CD4-positive, alpha-beta T cell (primary cell): ENCODE measurements around the gene SCAMP5. TPM values are rescaled to one million over a fixed set of nuclear protein-coding genes. Genes with fewer than 3 reads are reported as not detected.

ENCODE experiments used
- ATAC-seq: fragments of 200-7000 bp; cut with Tn5 transposase; one replicate; pipeline ENCODE4 v1.10.0; 2022; ENCODE audit warnings: mild to moderate bottlenecking; ENCODE audit not compliant: poor library complexity
- CTCF ChIA-PET: fragments of 350-600 bp; sonication (Branson Sonifier 250); formaldehyde crosslinking; loops from one replicate; lab custom pipeline; 2021; ENCODE audit warnings: antibody characterized with exemption, inconsistent platforms; lab: Charles Lee
- POLR2A ChIA-PET: fragments of 350-600 bp; sonication (Branson Sonifier 250); formaldehyde crosslinking; loops from one replicate; lab custom pipeline; 2021; ENCODE audit warnings: antibody characterized with exemption, inconsistent platforms; lab: Charles Lee
- DNase-seq, 14 experiments: peaks; one replicate each; pipeline ENCODE4 v3.0.0-alpha.2; 2013 to 2020; ENCODE audit warnings: mixed read lengths in 2 of 14
- H3K27ac ChIP-seq, 2 donors: one replicate each; pipeline versions ENCODE4 v1.5.1 to v1.7.0; 2013; ENCODE audit warnings: low read length in 2 of 2, low read depth in 1 of 2, mild to moderate bottlenecking in 1 of 2
- H3K27me3 ChIP-seq, 2 experiments: 1 replicate in 1 of 2; 2 replicates in 1 of 2; pipeline versions ENCODE4 v1.6.1 to v1.7.0; 2013; ENCODE audit warnings: low read length in 2 of 2, control low read depth in 1 of 2, mild to moderate bottlenecking in 1 of 2, moderate library complexity in 1 of 2; ENCODE audit not compliant: insufficient read depth in 2 of 2, control insufficient read depth in 1 of 2
- H3K36me3 ChIP-seq: one replicate; pipeline ENCODE4 v1.6.1; 2013; ENCODE audit warnings: low read length, control low read depth; ENCODE audit not compliant: insufficient read depth
- H3K4me1 ChIP-seq: one replicate; pipeline ENCODE4 v1.6.1; 2013; ENCODE audit warnings: low read length, control low read depth; ENCODE audit not compliant: insufficient read depth
- H3K4me3 ChIP-seq: one replicate; pipeline ENCODE4 v1.5.1; 2013; ENCODE audit warnings: mild to moderate bottlenecking, low read length, moderate library complexity
- H3K9me3 ChIP-seq, 2 experiments: 1 replicate in 1 of 2; 2 replicates in 1 of 2; pipeline versions ENCODE4 v1.6.1 to v1.7.0; 2013; ENCODE audit warnings: low read length in 2 of 2, mild to moderate bottlenecking in 2 of 2, control low read depth in 1 of 2, moderate library complexity in 1 of 2; ENCODE audit not compliant: control insufficient read depth in 1 of 2, insufficient read depth in 1 of 2
- H3K27ac Mint-ChIP-seq: one replicate; pipeline ENCODE4 v1.8.0; 2020; ENCODE audit warnings: mixed read lengths
- H3K27me3 Mint-ChIP-seq: one replicate; pipeline ENCODE4 v1.8.0; 2021; ENCODE audit warnings: mixed read lengths
- H3K36me3 Mint-ChIP-seq: one replicate; pipeline ENCODE4 v1.8.0; 2021; ENCODE audit warnings: low read depth, mixed read lengths
- H3K4me1 Mint-ChIP-seq: one replicate; pipeline ENCODE4 v1.8.0; 2021; ENCODE audit warnings: low read depth, mixed read lengths
- H3K4me3 Mint-ChIP-seq: one replicate; pipeline ENCODE4 v1.8.0; 2020; ENCODE audit warnings: mild to moderate bottlenecking, mixed read lengths
- H3K9me3 Mint-ChIP-seq: one replicate; pipeline ENCODE4 v1.8.0; 2020; ENCODE audit warnings: mixed read lengths
- CTCF ChIP-seq: fragments of 200-600 bp; IDR thresholded peaks from one replicate; pipeline ENCODE4 v1.8.0; 2022; ENCODE audit warnings: antibody characterized with exemption, mild to moderate bottlenecking
- intact Hi-C, 2 experiments: fragments of 100-400 bp; cut with DNase I in 1 of 2; cut with micrococcal nuclease in 1 of 2; formaldehyde crosslinking; loops; one replicate each; pipeline versions ENCODE4 v1.15.1 to v1.9.0; 2023 to 2025; cut with DNase I, micrococcal nuclease
- total RNA-seq, 174 experiments: library from RNA in 2 of 174; stranded (reverse) in 2 of 174; gene quantifications; one replicate each; pipeline ENCODE4 v1.2.3 and lab custom pipeline; 2021 to 2026

Gene SCAMP5
- total RNA-seq, 2 experiments from 2014 or later, result 5.7 to 6.4 TPM

- no peaks in the 10 kb centered on the region for H3K27me3 ChIP-seq
- intact Hi-C loops, result no loop called here
- no peak overlapping the region for H3K27ac ChIP-seq
- DNase-seq (peak in 2 of 14 experiments; percentile 60 to 62), ATAC-seq (no peak)
- no peaks in the 10 kb centered on the region for H3K9me3 ChIP-seq
- Mint-ChIP-seq H3K27me3 (peaks cover 5% of the 10 kb centered on the region), H3K27ac (no peak overlapping the region), H3K4me1 (peaks cover 19% of the 10 kb centered on the region), H3K9me3 (peaks cover 2% of the 10 kb centered on the region), H3K36me3 (no peaks in the 10 kb centered on the region), H3K4me3 (no peak overlapping the region)
- ChIA-PET POLR2A (no interaction called here), CTCF (no interaction called here)
- TF ChIP-seq CTCF, result no peak
- peaks cover 29% of the 10 kb centered on the region for H3K4me1 ChIP-seq
- no peak overlapping the region for H3K4me3 ChIP-seq
- H3K36me3 ChIP-seq, result no peaks in the 10 kb centered on the region
Observed at GRCh38 chr15:75069301-75069925, 74.0 kb downstream of the SCAMP5 start.

GRCh38 chr15:75070674-75071073, 75.3 kb downstream of the SCAMP5 start:
- H3K4me1 Mint-ChIP-seq, result peaks cover 14% of the 10 kb centered on the region
- no peak overlapping the region for H3K27ac ChIP-seq
- intact Hi-C loops, result no loop called here
- DNase-seq (no peak), ATAC-seq (no peak)
- no peak overlapping the region for H3K4me3 Mint-ChIP-seq
- H3K36me3 Mint-ChIP-seq, result no peaks in the 10 kb centered on the region
- no peak overlapping the region for H3K4me3 ChIP-seq
- no peaks in the 10 kb centered on the region for H3K36me3 ChIP-seq
- peaks cover 5% of the 10 kb centered on the region for H3K9me3 Mint-ChIP-seq
- peaks cover 24% of the 10 kb centered on the region for H3K4me1 ChIP-seq
- peaks cover 5% of the 10 kb centered on the region for H3K27me3 Mint-ChIP-seq
- H3K27ac Mint-ChIP-seq, result no peak overlapping the region
- H3K27me3 ChIP-seq, result no peaks in the 10 kb centered on the region
- no peak for TF ChIP-seq CTCF
- POLR2A ChIA-PET, result no interaction called here
- CTCF ChIA-PET, result no interaction called here
- H3K9me3 ChIP-seq, result peaks cover 4 to 6% of the 10 kb centered on the region in 2 experiments

Other genes with a start within 250 kb of the SCAMP5 start
- gene CYP1A2, start 246.7 kb upstream of the SCAMP5 start, total RNA-seq, result not detected
- 100 to 1,000 TPM; 114 to 118 TPM for gene CSK, start 213.5 kb upstream of the SCAMP5 start, total RNA-seq
- gene LMAN1L, start 182.7 kb upstream of the SCAMP5 start, total RNA-seq, result under 1 TPM; 0.56 to 0.93 TPM
- under 1 TPM; 0.16 to 0.53 TPM for gene CPLX3, start 168.9 kb upstream of the SCAMP5 start, total RNA-seq
- 10 to 100 TPM; 37.8 to 38.9 TPM for gene ULK3, start 152.4 kb upstream of the SCAMP5 start, total RNA-seq
- 10 to 100 TPM; 56.1 to 56.9 TPM for gene SCAMP2, start 122.2 kb upstream of the SCAMP5 start, total RNA-seq
- 10 to 100 TPM; 28.9 to 30.3 TPM for gene MPI, start 105.5 kb upstream of the SCAMP5 start, total RNA-seq
- 10 to 100 TPM; 21.5 to 26.8 TPM for gene FAM219B, start 88.7 kb upstream of the SCAMP5 start, total RNA-seq
- 10 to 100 TPM; 40.7 to 44.2 TPM for gene COX5A, start 57.5 kb upstream of the SCAMP5 start, total RNA-seq
- under 1 TPM; 0.14 to 0.45 TPM for gene RPP25, start 38.8 kb upstream of the SCAMP5 start, total RNA-seq
- gene PPCDC, start 28.0 kb downstream of the SCAMP5 start, total RNA-seq, result 1 to 10 TPM; 5.5 to 5.8 TPM
- 10 to 100 TPM; 41.6 to 42.1 TPM for gene C15orf39, start 206.3 kb downstream of the SCAMP5 start, total RNA-seq